ENCODE data around the gene TOX2. TPM values are rescaled to one million over a fixed set of nuclear protein-coding genes. Genes with fewer than 3 reads are reported as not detected.
A peak's percentile ranks its signal among the peaks of the same experiment; 100 is the strongest.

TOX2 gene
- total and polyA plus RNA-seq, 2 of the 4 experiments (the other 2 are of a cell fraction), result 1.3 to 17.5 TPM

DNA sequence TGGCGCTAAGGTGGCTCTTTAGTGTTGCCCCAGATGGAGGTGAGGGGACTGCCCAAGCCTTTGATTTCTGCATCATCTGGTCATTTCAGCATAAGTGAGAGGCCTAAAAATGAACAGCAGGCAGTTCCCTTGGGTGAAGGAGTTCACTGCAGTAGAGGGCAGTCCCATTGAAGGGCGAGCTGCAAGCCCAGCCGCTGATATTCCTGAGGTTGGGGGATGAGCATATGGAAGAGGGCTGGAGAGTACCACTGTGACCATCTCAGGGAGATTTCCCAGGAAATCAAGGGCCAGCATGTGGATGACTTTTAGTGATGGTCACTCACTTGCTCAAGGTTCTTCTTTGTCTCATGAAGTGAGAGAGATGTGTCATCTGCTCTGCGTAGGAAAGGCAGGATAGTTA, 9.3 kb downstream of the TOX2 start:
- ChIA-PET POLR2A (ENCODE audit: unreplicated experiment) (no interaction called here), CTCF (no interaction called here)
- peaks cover 54 to 96% of the 10 kb centered on the region in 2 experiments for H3K79me1 ChIP-seq (ENCODE audit: low read depth in 1 of 2, low read length in 2 of 2)
- DNase-seq (no peak), ATAC-seq (ENCODE audit: low read depth) (no peak)
- H4K8ac ChIP-seq (ENCODE audit: low read depth in 2 of 2, low read length in 2 of 2), result no peak overlapping the region
- BruUV-seq (replicated peaks), result no TSS peak
- H4K20me1 ChIP-seq (ENCODE audit: insufficient read depth, low read length), result peaks cover 82% of the 10 kb centered on the region
- H3K27ac ChIP-seq (ENCODE audit: insufficient read depth, low read length), result no peak overlapping the region
- 80% methylated on average over 2 of the region's 4 CpGs; no CpG with 5 or more reads in 1 of the 2 experiments for WGBS, 2 experiments (ENCODE audit: extremely low coverage in 2 of 2, insufficient read length in 1 of 2)
- H3K4me1 ChIP-seq (ENCODE audit: control insufficient read depth, insufficient read depth, low read length), result peaks cover 14% of the 10 kb centered on the region
- H3K4ac ChIP-seq (ENCODE audit: low read depth, low read length), result 0 out of 2 replicates have a peak overlapping the region, but pooled peaks have one; percentile 19
- H3K14ac ChIP-seq (replicated peaks; ENCODE audit: low read depth, low read length), result no peak overlapping the region
- H3K56ac ChIP-seq (ENCODE audit: extremely low read depth, insufficient read depth, low read length), result no peak overlapping the region
- H3K9ac ChIP-seq (ENCODE audit: low read depth, low read length), result no peak overlapping the region
- peaks cover 47% of the 10 kb centered on the region for H3K9me1 ChIP-seq (ENCODE audit: insufficient read depth, low read length)
- H3K4me3 ChIP-seq (ENCODE audit: insufficient read depth, low read depth, low read length), result no peak overlapping the region
- H2BK15ac ChIP-seq (ENCODE audit: low read depth, low read length), result no peak overlapping the region
- no peak overlapping the region for H3K4me2 ChIP-seq (ENCODE audit: low read depth, low read length)
- H2BK120ac ChIP-seq (ENCODE audit: low read depth, low read length), result no peak overlapping the region
- H3K36me3 ChIP-seq (ENCODE audit: control insufficient read depth, insufficient read depth, low read length), result 0 out of 2 replicates have a peak, but pooled peaks cover 1% of the 10 kb centered on the region
- no peak overlapping the region for H2BK20ac ChIP-seq (ENCODE audit: low read depth, low read length)
- TF ChIP-seq, protein P1, sequence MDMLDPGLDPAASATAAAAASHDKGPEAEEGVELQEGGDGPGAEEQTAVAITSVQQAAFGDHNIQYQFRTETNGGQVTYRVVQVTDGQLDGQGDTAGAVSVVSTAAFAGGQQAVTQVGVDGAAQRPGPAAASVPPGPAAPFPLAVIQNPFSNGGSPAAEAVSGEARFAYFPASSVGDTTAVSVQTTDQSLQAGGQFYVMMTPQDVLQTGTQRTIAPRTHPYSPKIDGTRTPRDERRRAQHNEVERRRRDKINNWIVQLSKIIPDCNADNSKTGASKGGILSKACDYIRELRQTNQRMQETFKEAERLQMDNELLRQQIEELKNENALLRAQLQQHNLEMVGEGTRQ (IDR thresholded peaks at IDR 0.05; ENCODE audit: low read depth, low read length), result no peak
- TF ChIP-seq, protein P2, sequence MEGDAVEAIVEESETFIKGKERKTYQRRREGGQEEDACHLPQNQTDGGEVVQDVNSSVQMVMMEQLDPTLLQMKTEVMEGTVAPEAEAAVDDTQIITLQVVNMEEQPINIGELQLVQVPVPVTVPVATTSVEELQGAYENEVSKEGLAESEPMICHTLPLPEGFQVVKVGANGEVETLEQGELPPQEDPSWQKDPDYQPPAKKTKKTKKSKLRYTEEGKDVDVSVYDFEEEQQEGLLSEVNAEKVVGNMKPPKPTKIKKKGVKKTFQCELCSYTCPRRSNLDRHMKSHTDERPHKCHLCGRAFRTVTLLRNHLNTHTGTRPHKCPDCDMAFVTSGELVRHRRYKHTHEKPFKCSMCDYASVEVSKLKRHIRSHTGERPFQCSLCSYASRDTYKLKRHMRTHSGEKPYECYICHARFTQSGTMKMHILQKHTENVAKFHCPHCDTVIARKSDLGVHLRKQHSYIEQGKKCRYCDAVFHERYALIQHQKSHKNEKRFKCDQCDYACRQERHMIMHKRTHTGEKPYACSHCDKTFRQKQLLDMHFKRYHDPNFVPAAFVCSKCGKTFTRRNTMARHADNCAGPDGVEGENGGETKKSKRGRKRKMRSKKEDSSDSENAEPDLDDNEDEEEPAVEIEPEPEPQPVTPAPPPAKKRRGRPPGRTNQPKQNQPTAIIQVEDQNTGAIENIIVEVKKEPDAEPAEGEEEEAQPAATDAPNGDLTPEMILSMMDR (conservative IDR thresholded peaks at IDR 0.05; ENCODE audit: low read depth, low read length), result no peak
- TF ChIP-seq FOS (IDR thresholded peaks at IDR 0.05; ENCODE audit: low read depth, low read length) (no peak), SMC3 (IDR thresholded peaks at IDR 0.05; ENCODE audit: low read depth, low read length) (no peak), MAZ (IDR thresholded peaks at IDR 0.05; ENCODE audit: borderline replicate concordance, low read depth, low read length) (no peak), POLR2A (IDR thresholded peaks at IDR 0.05; ENCODE audit: low read depth, low read length) (no peak)
- H2AK5ac ChIP-seq (ENCODE audit: low read depth, low read length), result no peak overlapping the region
- H3K27me3 ChIP-seq (ENCODE audit: control insufficient read depth, insufficient read depth, low read length), result no peaks in the 10 kb centered on the region
- no peak overlapping the region for H2AFZ ChIP-seq (replicated peaks; ENCODE audit: low read length, poor library complexity)
- in situ Hi-C loops (cut with MboI; ENCODE audit: low sequenced_read_pairs), result no loop called here
- dilution Hi-C loops (cut with HindIII; ENCODE audit: low sequenced_read_pairs, unreplicated experiment), result no loop called here
- no peak overlapping the region for H4K91ac ChIP-seq (ENCODE audit: insufficient read depth, low read depth, low read length)
- no peak overlapping the region for H2BK5ac ChIP-seq (ENCODE audit: low read depth, low read length, poor library complexity, severe bottlenecking)
- intact Hi-C loops (cut with micrococcal nuclease), result no loop called here
- no peaks in the 10 kb centered on the region for H3K9me3 ChIP-seq (ENCODE audit: control insufficient read depth, insufficient read depth, low read length)
- no peak overlapping the region for H4K5ac ChIP-seq (ENCODE audit: low read depth, low read length)
- H3K18ac ChIP-seq (ENCODE audit: low read depth, low read length), result no peak overlapping the region
- H2AK9ac ChIP-seq (replicated peaks; ENCODE audit: low read depth, low read length, poor library complexity), result no peak overlapping the region
- H3K23ac ChIP-seq (ENCODE audit: low read depth, low read length), result no peak overlapping the region; the same call in 1 of the 2 replicates

Measured in IMR-90 (cell line).